Mesothelial cell of epicardium (in vitro differentiated cells): ENCODE results near the gene PPDPF. TPM values are rescaled to one million over a fixed set of nuclear protein-coding genes. Genes with fewer than 3 reads are reported as not detected.

Experiments
- DNase-seq, 2 experiments: peaks; one replicate each; pipeline ENCODE4 v3.0.0; 2021; ENCODE audit warnings: low spot score in 2 of 2; ENCODE audit not compliant: unreplicated experiment in 2 of 2
- H3K27ac Mint-ChIP-seq: 2 replicates; pipeline ENCODE4 v1.8.0; 2021; ENCODE audit warnings: mixed read lengths
- H3K27me3 Mint-ChIP-seq: 2 replicates; pipeline ENCODE4 v1.8.0; 2021; ENCODE audit warnings: low read depth, mixed read lengths
- H3K36me3 Mint-ChIP-seq: 2 replicates; pipeline ENCODE4 v1.8.0; 2021; ENCODE audit warnings: mixed read lengths
- H3K4me1 Mint-ChIP-seq: 2 replicates; pipeline ENCODE4 v1.8.0; 2021; ENCODE audit warnings: mixed read lengths
- H3K4me3 Mint-ChIP-seq: 2 replicates; pipeline ENCODE4 v1.8.0; 2021; ENCODE audit warnings: mild to moderate bottlenecking, moderate library complexity, mixed read lengths
- H3K9me3 Mint-ChIP-seq: 2 replicates; pipeline ENCODE4 v1.8.0; 2021; ENCODE audit warnings: mixed read lengths
- CTCF ChIP-seq: fragments of 200-600 bp; sonication (generic); IDR thresholded peaks from one replicate; pipeline ENCODE4 v1.5.0; 2021; ENCODE audit warnings: antibody characterized with exemption; ENCODE audit not compliant: unreplicated experiment
- total RNA-seq: library from RNA; stranded (reverse); gene quantifications from 3 replicates; pipeline ENCODE4 v1.2.1, GENCODE V29; 2021

The PPDPF gene
- 258 to 271 TPM (median 269 TPM) in 3 replicates for total RNA-seq

- DNase-seq: peak; percentile 83 to 86
- peaks cover 3% of the 10 kb centered on the region for H3K9me3 Mint-ChIP-seq
- H3K36me3 Mint-ChIP-seq: peaks cover 18% of the 10 kb centered on the region
- peaks cover 21% of the 10 kb centered on the region for H3K4me1 Mint-ChIP-seq
- H3K27me3 Mint-ChIP-seq: peaks cover 7% of the 10 kb centered on the region
- no peak for TF ChIP-seq CTCF
- H3K27ac Mint-ChIP-seq: peak within 1 kb of the TSS; percentile 83
- peak within 1 kb of the TSS; percentile 84 for H3K4me3 Mint-ChIP-seq
These were observed at the start of gene PPDPF for GRCh38 chr20:63520504-63520933. Gene PPDPF (plus strand): TSS chr20:63520765. CDS start chr20:63521309, 544 bp downstream.

GRCh38 chr20:63471002-63471716, 49.4 kb upstream of the PPDPF start:
- Mint-ChIP-seq H3K4me3 (peak overlapping the region; percentile 38), H3K4me1 (peaks cover 3% of the 10 kb centered on the region), H3K9me3 (no peaks in the 10 kb centered on the region), H3K36me3 (no peaks in the 10 kb centered on the region), H3K27me3 (peaks cover 81% of the 10 kb centered on the region), H3K27ac (no peak overlapping the region)
- no peak for DNase-seq
- no peak for TF ChIP-seq CTCF

GRCh38 chr20:63471717-63471980, 48.9 kb upstream of the PPDPF start:
- Mint-ChIP-seq H3K4me1 (peaks cover 3% of the 10 kb centered on the region), H3K27ac (no peak overlapping the region), H3K9me3 (no peaks in the 10 kb centered on the region), H3K27me3 (peaks cover 83% of the 10 kb centered on the region), H3K36me3 (no peaks in the 10 kb centered on the region), H3K4me3 (no peak overlapping the region)
- DNase-seq: no peak
- no peak for TF ChIP-seq CTCF

GRCh38 chr20:63471981-63472831, 48.4 kb upstream of the PPDPF start, which contains the start of gene KCNQ2:
Gene KCNQ2 (minus strand): TSS chr20:63472655. CDS start chr20:63472463, 192 bp downstream.
- DNase-seq: no peak
- H3K36me3 Mint-ChIP-seq: no peaks in the 10 kb centered on the region
- H3K9me3 Mint-ChIP-seq: no peaks in the 10 kb centered on the region
- peak within 1 kb of the TSS; percentile 30 for H3K4me3 Mint-ChIP-seq
- H3K4me1 Mint-ChIP-seq: peaks cover 3% of the 10 kb centered on the region
- H3K27ac Mint-ChIP-seq: no peak within 1 kb of the TSS
- peaks cover 83% of the 10 kb centered on the region for H3K27me3 Mint-ChIP-seq
- TF ChIP-seq CTCF: no peak

GRCh38 chr20:63472862-63473390, 47.6 kb upstream of the PPDPF start:
- Mint-ChIP-seq H3K27me3 (peaks cover 83% of the 10 kb centered on the region), H3K4me3 (peak overlapping the region; percentile 30), H3K27ac (no peak overlapping the region), H3K9me3 (no peaks in the 10 kb centered on the region), H3K36me3 (no peaks in the 10 kb centered on the region), H3K4me1 (peaks cover 7% of the 10 kb centered on the region)
- DNase-seq: no peak
- no peak for TF ChIP-seq CTCF
